SK-MEL-5 (cell line): ENCODE data around the gene SPACA5B. TPM values are rescaled to one million over a fixed set of nuclear protein-coding genes. Genes with fewer than 3 reads are reported as not detected.
"Not testable (repeated sequence)": the region's sequence is repeated elsewhere in the genome, so short reads cannot be mapped to it uniquely, and the experiment has no call there.

Experiments
- DNase-seq: peaks from one replicate; pipeline ENCODE4 v3.0.0-alpha.2; 2016; ENCODE audit warnings: low read depth, low spot score
- in situ Hi-C: cut with HindIII; loops from 2 replicates; pipeline ENCODE4 v1.10.0; 2016; ENCODE audit warnings: low sequenced_read_pairs, high pct_unique_total_duplicates, low pct_unique_long_range_greater_than_20kb
- small RNA-seq, 2 experiments: library from RNA; depleted of rRNA; stranded (forward); fragments of <200 nt; gene quantifications; one replicate each; pipeline ENCODE3, GENCODE V24; 2014
- total RNA-seq: library from RNA; depleted of rRNA; stranded (reverse); fragments of >200 nt; shearing (Covaris generic); gene quantifications from 2 replicates; pipeline ENCODE4 v1.2.3, GENCODE V29; 2014; rRNA removed

SPACA5B gene
- total RNA-seq, 1 experiment from 2014 or later: not detected

DNA sequence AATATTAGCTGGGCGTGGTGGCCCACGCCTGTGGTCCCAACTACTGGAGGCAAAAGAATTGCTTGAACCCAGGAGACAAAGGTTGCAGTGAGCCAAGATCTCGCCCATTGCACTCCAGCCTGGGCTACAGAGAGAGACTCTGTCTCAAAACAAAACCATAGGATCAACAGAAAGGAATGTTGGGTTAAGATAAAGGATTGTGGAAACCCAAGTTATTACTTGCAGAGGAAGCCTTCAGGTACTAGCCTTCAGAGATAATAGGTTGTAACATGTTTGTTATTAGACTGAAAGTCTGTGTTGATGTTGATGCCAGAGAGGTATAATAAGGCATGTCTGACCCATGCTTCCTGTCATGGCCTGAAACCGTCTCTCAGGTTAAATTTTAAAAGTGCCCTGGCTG lies 49.3 kb downstream of the SPACA5B start:
- DNase-seq: no peak
- in situ Hi-C loops: no loop called here

- in situ Hi-C loops: no loop called here
- no peak for DNase-seq
These were observed 50.4 kb downstream of the SPACA5B start for GRCh38 chrX:48180811-48181210.

GRCh38 chrX:48181882-48182281 lies 51.5 kb downstream of the SPACA5B start:
- DNase-seq, in situ Hi-C loops: not testable (repeated sequence)

Small RNAs within 50 kb of the gene (small RNA-seq; reads per million reads assigned to genes)
- gene AC245047.7: 0 reads per million in 2 experiments
- 0.02 to 0.05 reads per million in 2 experiments for gene RNU6-707P

Other genes with a start within 250 kb of the SPACA5B start
- 3.9 and 5.2 TPM in 2 replicates for gene ZNF182, start 126.6 kb upstream of the SPACA5B start, total RNA-seq
- not detected in 2 replicates for gene SPACA5, start 123.6 kb upstream of the SPACA5B start, total RNA-seq
- not detected in 2 replicates for gene ZNF630, start 59.0 kb upstream of the SPACA5B start, total RNA-seq
- not detected in 2 replicates for gene SSX5, start 66.2 kb downstream of the SPACA5B start, total RNA-seq
- 0.93 and 1.0 TPM in 2 replicates for gene SSX1, start 124.8 kb downstream of the SPACA5B start, total RNA-seq
- gene SSX3, start 226.1 kb downstream of the SPACA5B start, total RNA-seq: not detected in 2 replicates